ENCODE results near the gene AOPEP.

DNA sequence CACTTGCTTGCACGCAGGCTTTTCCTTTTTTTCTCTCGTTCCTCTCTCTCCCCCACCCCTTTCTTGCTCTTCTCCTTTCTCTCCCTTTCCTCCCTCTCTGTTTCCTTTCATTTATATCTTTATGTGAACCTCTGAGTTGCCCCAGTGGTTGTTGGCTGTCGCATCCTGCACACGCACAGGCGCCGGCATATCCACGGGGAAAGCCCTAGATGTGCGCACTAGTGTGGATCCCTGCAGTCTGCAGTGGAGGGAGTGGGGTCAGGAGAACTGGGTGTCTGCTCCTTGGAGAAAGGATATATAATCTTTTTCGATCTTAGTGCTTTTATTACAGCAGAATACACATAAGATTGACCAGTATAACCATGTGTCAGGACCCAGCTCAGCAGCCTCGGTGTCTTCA lies 367.5 kb downstream of the AOPEP start:
- no peak for TF ChIP-seq POLR2A (IDR thresholded peaks at IDR 0.05)
- TF ChIP-seq, protein P1, sequence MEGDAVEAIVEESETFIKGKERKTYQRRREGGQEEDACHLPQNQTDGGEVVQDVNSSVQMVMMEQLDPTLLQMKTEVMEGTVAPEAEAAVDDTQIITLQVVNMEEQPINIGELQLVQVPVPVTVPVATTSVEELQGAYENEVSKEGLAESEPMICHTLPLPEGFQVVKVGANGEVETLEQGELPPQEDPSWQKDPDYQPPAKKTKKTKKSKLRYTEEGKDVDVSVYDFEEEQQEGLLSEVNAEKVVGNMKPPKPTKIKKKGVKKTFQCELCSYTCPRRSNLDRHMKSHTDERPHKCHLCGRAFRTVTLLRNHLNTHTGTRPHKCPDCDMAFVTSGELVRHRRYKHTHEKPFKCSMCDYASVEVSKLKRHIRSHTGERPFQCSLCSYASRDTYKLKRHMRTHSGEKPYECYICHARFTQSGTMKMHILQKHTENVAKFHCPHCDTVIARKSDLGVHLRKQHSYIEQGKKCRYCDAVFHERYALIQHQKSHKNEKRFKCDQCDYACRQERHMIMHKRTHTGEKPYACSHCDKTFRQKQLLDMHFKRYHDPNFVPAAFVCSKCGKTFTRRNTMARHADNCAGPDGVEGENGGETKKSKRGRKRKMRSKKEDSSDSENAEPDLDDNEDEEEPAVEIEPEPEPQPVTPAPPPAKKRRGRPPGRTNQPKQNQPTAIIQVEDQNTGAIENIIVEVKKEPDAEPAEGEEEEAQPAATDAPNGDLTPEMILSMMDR (IDR thresholded peaks at IDR 0.05): no peak

Data from thyroid gland (tissue), 4 donors.